ENCODE results near the gene SAMMSON. TPM values are rescaled to one million over a fixed set of nuclear protein-coding genes. Genes with fewer than 3 reads are reported as not detected.
A peak's percentile ranks its signal among the peaks of the same experiment; 100 is the strongest.

The SAMMSON gene
- total RNA-seq, 1 donor from 2014 or later, result not detected

DNA sequence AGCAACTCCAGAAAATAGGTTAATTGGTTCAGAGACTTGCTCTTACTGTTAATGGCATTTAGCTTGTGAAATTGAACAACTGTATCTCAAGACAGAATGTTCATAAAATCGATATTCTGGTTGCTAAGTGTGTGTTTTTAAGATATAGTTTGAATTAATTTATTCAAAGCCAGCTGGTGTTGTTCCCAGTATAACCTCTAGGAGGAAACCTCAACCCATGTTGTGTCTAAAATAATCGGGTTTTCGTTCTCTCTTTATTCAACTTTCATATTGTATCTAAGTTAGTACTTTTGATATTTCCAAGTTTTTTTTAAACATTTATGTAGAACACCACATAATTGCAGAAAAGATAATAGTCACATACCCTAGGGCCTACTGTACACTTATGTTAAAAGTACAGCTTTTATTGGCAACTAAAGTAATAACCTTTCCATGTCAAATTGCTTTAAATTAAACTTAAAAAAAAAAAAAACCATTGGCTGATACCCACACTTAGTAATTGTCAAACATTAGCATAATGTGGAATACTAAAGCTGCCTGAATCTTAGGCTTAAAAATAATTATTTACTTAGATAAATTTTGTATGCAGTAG, 90.9 kb downstream of the SAMMSON start:
- DNase-seq (no peak), ATAC-seq (ENCODE audit: low read depth) (no peak)
- ChIA-PET CTCF (interaction anchor here (0.7 to 1.5 kb wide), 3 partner anchors 26 to 1565 kb away, joined by 3 to 4 read pairs (median 4); no protein-coding TSS in a partner anchor), POLR2A (no interaction called here)
- H3K27ac Mint-ChIP-seq, result no peak overlapping the region
- H3K36me3 Mint-ChIP-seq (ENCODE audit: low read depth), result no peaks in the 10 kb centered on the region
- no peak overlapping the region for H3K4me3 Mint-ChIP-seq
- H3K27me3 Mint-ChIP-seq, result peaks cover 2% of the 10 kb centered on the region
- TF ChIP-seq CTCF (IDR thresholded peaks at IDR 0.05), result peak; percentile 49
- intact Hi-C loops (cut with micrococcal nuclease), result loop anchor here (1.0 kb wide), 1 partner anchor 269 kb away; no protein-coding TSS in a partner anchor
- H3K4me1 Mint-ChIP-seq, result peaks cover 5% of the 10 kb centered on the region
- no peaks in the 10 kb centered on the region for H3K9me3 Mint-ChIP-seq

- TF ChIP-seq CTCF (IDR thresholded peaks at IDR 0.05), result no peak
- CTCF ChIA-PET, result no interaction called here
- no peaks in the 10 kb centered on the region for H3K36me3 Mint-ChIP-seq (ENCODE audit: low read depth)
- intact Hi-C loops (cut with micrococcal nuclease), result no loop called here
- peaks cover 2% of the 10 kb centered on the region for H3K27me3 Mint-ChIP-seq
- ATAC-seq (ENCODE audit: low read depth) (no peak), DNase-seq (no peak)
- no peaks in the 10 kb centered on the region for H3K9me3 Mint-ChIP-seq
- H3K4me1 Mint-ChIP-seq, result peaks cover 5% of the 10 kb centered on the region
- no peak overlapping the region for H3K4me3 Mint-ChIP-seq
- POLR2A ChIA-PET, result no interaction called here
- no peak overlapping the region for H3K27ac Mint-ChIP-seq
Measured at GRCh38 chr3:70094197-70094596, 94.7 kb downstream of the SAMMSON start.

GRCh38 chr3:70095260-70095659, 95.7 kb downstream of the SAMMSON start:
- Mint-ChIP-seq H3K4me3 (no peak overlapping the region), H3K36me3 (ENCODE audit: low read depth) (no peaks in the 10 kb centered on the region), H3K9me3 (no peaks in the 10 kb centered on the region), H3K27me3 (peaks cover 5% of the 10 kb centered on the region), H3K4me1 (peaks cover 5% of the 10 kb centered on the region), H3K27ac (no peak overlapping the region)
- ChIA-PET POLR2A (no interaction called here), CTCF (no interaction called here)
- DNase-seq (no peak), ATAC-seq (ENCODE audit: low read depth) (no peak)
- TF ChIP-seq CTCF (IDR thresholded peaks at IDR 0.05), result no peak
- intact Hi-C loops (cut with micrococcal nuclease), result no loop called here

GRCh38 chr3:70096376-70097066, 97.0 kb downstream of the SAMMSON start:
- ChIA-PET CTCF (interaction anchor here (0.9 kb wide), 1 partner anchor 14 kb away, joined by 3 read pairs; no protein-coding TSS in a partner anchor), POLR2A (no interaction called here)
- H3K27ac Mint-ChIP-seq, result no peak overlapping the region
- H3K4me3 Mint-ChIP-seq, result no peak overlapping the region
- peaks cover 5% of the 10 kb centered on the region for H3K27me3 Mint-ChIP-seq
- intact Hi-C loops (cut with micrococcal nuclease), result no loop called here
- H3K36me3 Mint-ChIP-seq (ENCODE audit: low read depth), result no peaks in the 10 kb centered on the region
- no peak for TF ChIP-seq CTCF (IDR thresholded peaks at IDR 0.05)
- ATAC-seq (ENCODE audit: low read depth), result no peak
- H3K4me1 Mint-ChIP-seq, result peaks cover 5% of the 10 kb centered on the region
- H3K9me3 Mint-ChIP-seq, result no peaks in the 10 kb centered on the region
- no peak for DNase-seq

- CTCF ChIA-PET, result interaction anchor here (0.9 kb wide), 1 partner anchor 14 kb away, joined by 3 read pairs; no protein-coding TSS in a partner anchor
- H3K4me1 Mint-ChIP-seq, result peaks cover 5% of the 10 kb centered on the region
- no peaks in the 10 kb centered on the region for H3K36me3 Mint-ChIP-seq (ENCODE audit: low read depth)
- intact Hi-C loops (cut with micrococcal nuclease), result no loop called here
- H3K27me3 Mint-ChIP-seq, result peaks cover 5% of the 10 kb centered on the region
- POLR2A ChIA-PET, result no interaction called here
- ATAC-seq (ENCODE audit: low read depth), result no peak
- no peaks in the 10 kb centered on the region for H3K9me3 Mint-ChIP-seq
- H3K27ac Mint-ChIP-seq, result no peak overlapping the region
- H3K4me3 Mint-ChIP-seq, result no peak overlapping the region
- no peak for TF ChIP-seq CTCF (IDR thresholded peaks at IDR 0.05)
- DNase-seq, result no peak
Measured at GRCh38 chr3:70097084-70097483, 97.6 kb downstream of the SAMMSON start.
